Measurements from ENCODE around the gene MEF2B. TPM values are rescaled to one million over a fixed set of nuclear protein-coding genes. Genes with fewer than 3 reads are reported as not detected.
A peak's percentile ranks its signal among the peaks of the same experiment; 100 is the strongest.
"Not testable (repeated sequence)": the region's sequence is repeated elsewhere in the genome, so short reads cannot be mapped to it uniquely, and the experiment has no call there.

MEF2B gene
- total RNA-seq, 1 experiment from 2014 or later: 1.3 TPM

- Histone ChIP-seq H3K9me3 (ENCODE audit: control insufficient read depth, low read depth, low read length) (no peaks in the 10 kb centered on the region), H3K27ac (ENCODE audit: insufficient read length, low read depth, low read length) (no peak overlapping the region), H4K91ac (ENCODE audit: insufficient read length, low read depth, low read length) (no peak overlapping the region), H3K14ac (ENCODE audit: insufficient read depth, low read length) (no peak overlapping the region), H3K79me1 (ENCODE audit: insufficient read depth, low read depth, low read length, poor library complexity, severe bottlenecking) (no peaks in the 10 kb centered on the region), H3K4me2 (ENCODE audit: insufficient read depth, insufficient read length, low read length) (peak overlapping the region; percentile 72), H3K23ac (ENCODE audit: insufficient read length, low read depth, low read length) (no peak overlapping the region), H4K5ac (ENCODE audit: insufficient read length, low read depth, low read length) (no peak overlapping the region), H3K56ac (ENCODE audit: insufficient read length, low read depth, low read length) (no peak overlapping the region), H4K20me1 (ENCODE audit: control insufficient read depth, insufficient read depth, insufficient read length) (peaks cover 3% of the 10 kb centered on the region), H3T11ph (ENCODE audit: low read length) (no peak overlapping the region), H3K79me2 (ENCODE audit: insufficient read depth, low read length) (no peaks in the 10 kb centered on the region), H3K23me2 (ENCODE audit: insufficient read length, low read depth, low read length, poor library complexity, severe bottlenecking) (peaks cover 14% of the 10 kb centered on the region), H2AFZ (ENCODE audit: low read length) (no peak overlapping the region), H2BK5ac (ENCODE audit: insufficient read length, low read length) (no peak overlapping the region), H3K4me1 (ENCODE audit: insufficient read depth, low read length) (no peaks in the 10 kb centered on the region), H3K18ac (ENCODE audit: insufficient read length, low read depth, low read length) (no peak overlapping the region), H2BK12ac (ENCODE audit: insufficient read length, low read depth, low read length) (no peak overlapping the region), H3K27me3 (ENCODE audit: insufficient read depth, low read length) (no peaks in the 10 kb centered on the region; the same call in 1 of the 2 replicates), H2AK5ac (ENCODE audit: insufficient read length, low read length) (no peak overlapping the region), H3K4ac (ENCODE audit: low read depth, low read length) (no peak overlapping the region), H3K9ac (ENCODE audit: extremely low read depth, insufficient read length, low read length) (peak overlapping the region; percentile 43), H2BK120ac (ENCODE audit: low read depth, low read length, poor library complexity, severe bottlenecking) (no peak overlapping the region), H2BK20ac (ENCODE audit: low read depth, low read length, poor library complexity, severe bottlenecking) (no peak overlapping the region), H4K8ac (replicated peaks; ENCODE audit: insufficient read length, low read depth, low read length) (no peak overlapping the region), H2BK15ac (ENCODE audit: low read depth, low read length) (no peak overlapping the region)
- Mint-ChIP-seq H3K4me1 (peaks cover 14 to 15% of the 10 kb centered on the region in 2 experiments), H3K27me3 (ENCODE audit: low read depth) (peaks cover 38% of the 10 kb centered on the region), H3K27ac (no peak overlapping the region), H3K9me3 (peaks cover 5 to 7% of the 10 kb centered on the region in 2 experiments), H3K4me3 (peak overlapping the region; percentile 96 to 99), H3K36me3 (ENCODE audit: insufficient read depth in 1 of 3, low read depth in 3 of 3) (peaks cover 7 to 11% (median 9%) of the 10 kb centered on the region in 3 experiments)
- peak; percentile 26 for DNase-seq
- no peak for TF ChIP-seq CTCF (conservative IDR thresholded peaks at IDR 0.05)
- WGBS (ENCODE audit: extremely low coverage, insufficient read length, low lambda C conversion rate): no CpG with 5 or more reads among the region's 25 CpGs
Measured at GRCh38 chr19:19137556-19138108, 32.4 kb downstream of the MEF2B start.

- H4K20me1 ChIP-seq (ENCODE audit: control insufficient read depth, insufficient read depth, insufficient read length); DNase-seq; H3K9me3 ChIP-seq (ENCODE audit: control insufficient read depth, low read depth, low read length); H3K4ac ChIP-seq (ENCODE audit: low read depth, low read length); H3K27ac Mint-ChIP-seq; H3T11ph ChIP-seq (ENCODE audit: low read length); H2BK120ac ChIP-seq (ENCODE audit: low read depth, low read length, poor library complexity, severe bottlenecking); H3K27me3 ChIP-seq (ENCODE audit: insufficient read depth, low read length); H3K4me1 ChIP-seq (ENCODE audit: insufficient read depth, low read length); H2AK5ac ChIP-seq (ENCODE audit: insufficient read length, low read length); H4K5ac ChIP-seq (ENCODE audit: insufficient read length, low read depth, low read length); H3K18ac ChIP-seq (ENCODE audit: insufficient read length, low read depth, low read length); H3K14ac ChIP-seq (ENCODE audit: insufficient read depth, low read length); H3K79me2 ChIP-seq (ENCODE audit: insufficient read depth, low read length); H3K27ac ChIP-seq (ENCODE audit: insufficient read length, low read depth, low read length); H4K8ac ChIP-seq (replicated peaks; ENCODE audit: insufficient read length, low read depth, low read length); H2BK20ac ChIP-seq (ENCODE audit: low read depth, low read length, poor library complexity, severe bottlenecking); H3K4me3 Mint-ChIP-seq; H3K79me1 ChIP-seq (ENCODE audit: insufficient read depth, low read depth, low read length, poor library complexity, severe bottlenecking); H2AFZ ChIP-seq (ENCODE audit: low read length); H2BK5ac ChIP-seq (ENCODE audit: insufficient read length, low read length); H2BK15ac ChIP-seq (ENCODE audit: low read depth, low read length); H3K9ac ChIP-seq (ENCODE audit: extremely low read depth, insufficient read length, low read length); H3K23ac ChIP-seq (ENCODE audit: insufficient read length, low read depth, low read length); H2BK12ac ChIP-seq (ENCODE audit: insufficient read length, low read depth, low read length); H3K4me2 ChIP-seq (ENCODE audit: insufficient read depth, insufficient read length, low read length); H3K56ac ChIP-seq (ENCODE audit: insufficient read length, low read depth, low read length); H4K91ac ChIP-seq (ENCODE audit: insufficient read length, low read depth, low read length): not testable (repeated sequence)
- peaks cover 22% of the 10 kb centered on the region for H3K27me3 Mint-ChIP-seq (ENCODE audit: low read depth)
- peaks cover 16 to 17% of the 10 kb centered on the region in 2 experiments for H3K9me3 Mint-ChIP-seq
- WGBS (ENCODE audit: extremely low coverage, insufficient read length, low lambda C conversion rate): no CpG with 5 or more reads among the region's 6 CpGs
- peaks cover 16 to 23% (median 20%) of the 10 kb centered on the region in 3 experiments for H3K36me3 Mint-ChIP-seq (ENCODE audit: insufficient read depth in 1 of 3, low read depth in 3 of 3)
- peaks cover 14 to 15% of the 10 kb centered on the region in 2 experiments for H3K4me1 Mint-ChIP-seq
- H3K23me2 ChIP-seq (ENCODE audit: insufficient read length, low read depth, low read length, poor library complexity, severe bottlenecking): peaks cover 14% of the 10 kb centered on the region
Measured at GRCh38 chr19:19135713-19136112, 34.4 kb downstream of the MEF2B start.

Data from H9 (cell line).